ENCODE data around the gene TXNDC17. TPM values are rescaled to one million over a fixed set of nuclear protein-coding genes. Genes with fewer than 3 reads are reported as not detected.

TXNDC17 gene
- total RNA-seq, 1 experiment from 2014 or later: 151 TPM

GRCh38 chr17:6681671-6682070 is 40.8 kb downstream of the TXNDC17 start:
- H3K27ac Mint-ChIP-seq: no peak overlapping the region
- no peaks in the 10 kb centered on the region for H3K9me3 Mint-ChIP-seq
- no peaks in the 10 kb centered on the region for H3K27me3 Mint-ChIP-seq (ENCODE audit: low read depth)
- CTCF ChIA-PET: no interaction called here
- ATAC-seq (no peak), DNase-seq (ENCODE audit: low spot score) (no peak)
- no peaks in the 10 kb centered on the region for H3K36me3 Mint-ChIP-seq
- TF ChIP-seq CREM (CRISPR knock-in tag; IDR thresholded peaks at IDR 0.05) (no peak), CREB1 (CRISPR knock-in tag; IDR thresholded peaks at IDR 0.05) (no peak), FOXK1 (CRISPR knock-in tag; IDR thresholded peaks at IDR 0.05) (no peak), ZNF423 (CRISPR knock-in tag; IDR thresholded peaks at IDR 0.05) (no peak), IRF2 (CRISPR knock-in tag; IDR thresholded peaks at IDR 0.05; ENCODE audit: borderline replicate concordance, low read depth) (no peak), ZNF219 (CRISPR knock-in tag; IDR thresholded peaks at IDR 0.05; ENCODE audit: borderline replicate concordance) (no peak), ATF6 (CRISPR knock-in tag; IDR thresholded peaks at IDR 0.05) (no peak), ATF3 (CRISPR knock-in tag; conservative IDR thresholded peaks at IDR 0.05) (no peak), ZNF263 (CRISPR knock-in tag; IDR thresholded peaks at IDR 0.05; ENCODE audit: low read depth) (no peak), EMX1 (CRISPR knock-in tag; IDR thresholded peaks at IDR 0.05) (no peak), JUN (CRISPR knock-in tag; IDR thresholded peaks at IDR 0.05) (no peak), SMAD4 (CRISPR knock-in tag; IDR thresholded peaks at IDR 0.05) (no peak), ZNF532 (CRISPR knock-in tag; IDR thresholded peaks at IDR 0.05; ENCODE audit: borderline replicate concordance) (no peak), TCF7 (CRISPR knock-in tag; IDR thresholded peaks at IDR 0.05; ENCODE audit: low read depth) (no peak), USF2 (CRISPR knock-in tag; IDR thresholded peaks at IDR 0.05) (no peak), MXD4 (CRISPR knock-in tag; IDR thresholded peaks at IDR 0.05; ENCODE audit: borderline replicate concordance) (no peak), CDX4 (CRISPR knock-in tag; IDR thresholded peaks at IDR 0.05; ENCODE audit: borderline replicate concordance) (no peak)
- TF ChIP-seq, protein P1, sequence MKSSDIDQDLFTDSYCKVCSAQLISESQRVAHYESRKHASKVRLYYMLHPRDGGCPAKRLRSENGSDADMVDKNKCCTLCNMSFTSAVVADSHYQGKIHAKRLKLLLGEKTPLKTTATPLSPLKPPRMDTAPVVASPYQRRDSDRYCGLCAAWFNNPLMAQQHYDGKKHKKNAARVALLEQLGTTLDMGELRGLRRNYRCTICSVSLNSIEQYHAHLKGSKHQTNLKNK (CRISPR knock-in tag; IDR thresholded peaks at IDR 0.05): no peak
- TF ChIP-seq, protein P2, sequence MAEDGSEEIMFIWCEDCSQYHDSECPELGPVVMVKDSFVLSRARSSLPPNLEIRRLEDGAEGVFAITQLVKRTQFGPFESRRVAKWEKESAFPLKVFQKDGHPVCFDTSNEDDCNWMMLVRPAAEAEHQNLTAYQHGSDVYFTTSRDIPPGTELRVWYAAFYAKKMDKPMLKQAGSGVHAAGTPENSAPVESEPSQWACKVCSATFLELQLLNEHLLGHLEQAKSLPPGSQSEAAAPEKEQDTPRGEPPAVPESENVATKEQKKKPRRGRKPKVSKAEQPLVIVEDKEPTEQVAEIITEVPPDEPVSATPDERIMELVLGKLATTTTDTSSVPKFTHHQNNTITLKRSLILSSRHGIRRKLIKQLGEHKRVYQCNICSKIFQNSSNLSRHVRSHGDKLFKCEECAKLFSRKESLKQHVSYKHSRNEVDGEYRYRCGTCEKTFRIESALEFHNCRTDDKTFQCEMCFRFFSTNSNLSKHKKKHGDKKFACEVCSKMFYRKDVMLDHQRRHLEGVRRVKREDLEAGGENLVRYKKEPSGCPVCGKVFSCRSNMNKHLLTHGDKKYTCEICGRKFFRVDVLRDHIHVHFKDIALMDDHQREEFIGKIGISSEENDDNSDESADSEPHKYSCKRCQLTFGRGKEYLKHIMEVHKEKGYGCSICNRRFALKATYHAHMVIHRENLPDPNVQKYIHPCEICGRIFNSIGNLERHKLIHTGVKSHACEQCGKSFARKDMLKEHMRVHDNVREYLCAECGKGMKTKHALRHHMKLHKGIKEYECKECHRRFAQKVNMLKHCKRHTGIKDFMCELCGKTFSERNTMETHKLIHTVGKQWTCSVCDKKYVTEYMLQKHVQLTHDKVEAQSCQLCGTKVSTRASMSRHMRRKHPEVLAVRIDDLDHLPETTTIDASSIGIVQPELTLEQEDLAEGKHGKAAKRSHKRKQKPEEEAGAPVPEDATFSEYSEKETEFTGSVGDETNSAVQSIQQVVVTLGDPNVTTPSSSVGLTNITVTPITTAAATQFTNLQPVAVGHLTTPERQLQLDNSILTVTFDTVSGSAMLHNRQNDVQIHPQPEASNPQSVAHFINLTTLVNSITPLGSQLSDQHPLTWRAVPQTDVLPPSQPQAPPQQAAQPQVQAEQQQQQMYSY (CRISPR knock-in tag; IDR thresholded peaks at IDR 0.05): no peak
- POLR2A ChIA-PET: no interaction called here
- no peak overlapping the region for H3K4me3 Mint-ChIP-seq
- no peaks in the 10 kb centered on the region for H3K4me1 Mint-ChIP-seq
